GM12878 (cell line): ENCODE results near the gene C19orf73. TPM values are rescaled to one million over a fixed set of nuclear protein-coding genes. Genes with fewer than 3 reads are reported as not detected.
A peak's percentile ranks its signal among the peaks of the same experiment; 100 is the strongest.

Experiments used
- ATAC-seq: fragments of 200-7000 bp; cut with Tn5 transposase; 3 replicates; pipeline ENCODE4 v1.9.1; 2020; ENCODE audit warnings: mild to moderate bottlenecking, moderate library complexity
- BruUV-seq: library from RNA; stranded (reverse); fragments of 400-500 nt; replicated peaks from 2 replicates; lab custom pipeline; 2021; lab: Mats Ljungman, UMichigan
- CTCF ChIA-PET: fragments of 300-600 bp; sonication (Branson Sonifier 250); formaldehyde crosslinking; extraction: SDS; loops from one replicate; lab custom pipeline; 2021; ENCODE audit warnings: inconsistent platforms; lab: Yijun Ruan, JAX
- POLR2A ChIA-PET: fragments of 350-600 bp; formaldehyde crosslinking; extraction: SDS; loops from one replicate; lab custom pipeline; 2021; ENCODE audit warnings: inconsistent platforms; lab: Charles Lee
- RAD21 ChIA-PET: fragments of 300-600 bp; sonication (Branson Sonifier 250); formaldehyde crosslinking; loops from one replicate; lab custom pipeline; 2023; ENCODE audit warnings: antibody characterized with exemption; ENCODE audit not compliant: unreplicated experiment; lab: Charles Lee
- SMC1A ChIA-PET: fragments of 300-600 bp; sonication (Branson Sonifier 250); formaldehyde crosslinking; loops from one replicate; lab custom pipeline; 2023; ENCODE audit not compliant: unreplicated experiment, uncharacterized antibody; lab: Charles Lee
- DNase-seq: peaks from one replicate; pipeline ENCODE4 v3.0.0-alpha.2; 2011; ENCODE audit warnings: low read depth, low spot score
- FAIRE-seq: peaks from 3 replicates; lab custom pipeline; 2011; peaks lifted over from hg19 to GRCh38; lab: Jason Lieb, UNC
- H2AFZ ChIP-seq: 2 replicates; pipeline ENCODE4 v1.6.0; 2011; ENCODE audit warnings: low read depth, low read length, control low read depth; ENCODE audit not compliant: control insufficient read depth
- H3K27ac ChIP-seq: 2 replicates; pipeline ENCODE4 v1.5.1; 2011; ENCODE audit warnings: control low read depth; ENCODE audit not compliant: control insufficient read depth, insufficient read depth
- H3K27me3 ChIP-seq, 2 experiments: replicated peaks in 1 of 2; 2 replicates each; pipeline versions ENCODE4 v1.6.0 to v1.6.1; 2011; ENCODE audit warnings: low read length in 1 of 2; ENCODE audit not compliant: control insufficient read depth in 2 of 2, insufficient read depth in 2 of 2
- H3K36me3 ChIP-seq, 2 experiments: 2 replicates each; pipeline ENCODE4 v1.5.1; 2011; ENCODE audit warnings: low read length in 1 of 2; ENCODE audit not compliant: control insufficient read depth in 2 of 2, insufficient read depth in 2 of 2
- H3K4me1 ChIP-seq: 2 replicates; pipeline ENCODE4 v1.6.1; 2011; ENCODE audit warnings: mild to moderate bottlenecking, low read length, moderate library complexity, mixed read lengths; ENCODE audit not compliant: control insufficient read depth, insufficient read depth
- H3K4me2 ChIP-seq: 2 replicates; pipeline ENCODE4 v1.6.0; 2011; ENCODE audit warnings: control low read depth; ENCODE audit not compliant: control insufficient read depth, insufficient read depth
- H3K4me3 ChIP-seq: fragments of 200-600 bp; sonication (generic); 2 replicates; pipeline ENCODE4 v1.5.1; 2016
- H3K79me2 ChIP-seq: 2 replicates; pipeline ENCODE4 v1.6.0; 2011; ENCODE audit warnings: low read length; ENCODE audit not compliant: control insufficient read depth, insufficient read depth
- H3K9ac ChIP-seq: 2 replicates; pipeline ENCODE4 v1.8.0; 2011; ENCODE audit warnings: low read length, control low read depth, mixed read lengths; ENCODE audit not compliant: control insufficient read depth, insufficient read depth
- H3K9me3 ChIP-seq: replicated peaks from 3 replicates; pipeline ENCODE4 v1.5.1; 2011; ENCODE audit warnings: mild to moderate bottlenecking, low read length; ENCODE audit not compliant: control insufficient read depth, insufficient read depth
- H4K20me1 ChIP-seq: 2 replicates; pipeline ENCODE4 v1.6.0; 2011; ENCODE audit not compliant: control insufficient read depth, insufficient read depth
- ATF7 ChIP-seq: fragments of 450-650 bp; IDR thresholded peaks from 2 replicates; pipeline ENCODE4 v1.6.1; 2016; ENCODE audit warnings: low read depth, mild to moderate bottlenecking
- CHD4 ChIP-seq: fragments of 200-600 bp; sonication (generic); IDR thresholded peaks from 2 replicates; pipeline ENCODE4 v1.6.1; 2016; ENCODE audit warnings: mild to moderate bottlenecking
- CTCF ChIP-seq, 3 experiments: IDR thresholded peaks in 2 of 3; conservative IDR thresholded peaks in 1 of 3; 2 replicates each; pipeline ENCODE4 v1.5.1; 2011; ENCODE audit warnings: low read depth in 3 of 3, low read length in 3 of 3, mild to moderate bottlenecking in 3 of 3, control low read depth in 2 of 3, moderate library complexity in 2 of 3, inconsistent platforms in 1 of 3, mixed read lengths in 1 of 3; ENCODE audit not compliant: control insufficient read depth in 2 of 3, insufficient read depth in 1 of 3; ENCODE audit errors: extremely low read depth in 1 of 3
- FOXK2 ChIP-seq: fragments of 450-650 bp; IDR thresholded peaks from 2 replicates; pipeline ENCODE4 v1.6.1; 2017; ENCODE audit warnings: mild to moderate bottlenecking, moderate library complexity
- IKZF1 ChIP-seq: fragments of 450-650 bp; conservative IDR thresholded peaks from 2 replicates; pipeline ENCODE4 v1.6.1; 2017; ENCODE audit warnings: antibody characterized with exemption, mild to moderate bottlenecking
- NBN ChIP-seq: fragments of 450-650 bp; IDR thresholded peaks from 2 replicates; pipeline ENCODE4 v1.6.1; 2016
- POLR2A ChIP-seq: IDR thresholded peaks from 2 replicates; pipeline ENCODE4 v1.6.1; 2011; ENCODE audit warnings: low read depth, mild to moderate bottlenecking, low read length
- SREBF2 ChIP-seq: IDR thresholded peaks from 2 replicates; pipeline ENCODE4 v1.6.1; 2012; ENCODE audit warnings: mild to moderate bottlenecking, low read length
- TBL1XR1 ChIP-seq: IDR thresholded peaks from 2 replicates; pipeline ENCODE4 v1.6.1; 2012; ENCODE audit warnings: low read depth, low read length, improper control_type of control experiment
- ZNF687 ChIP-seq: fragments of 450-650 bp; IDR thresholded peaks from 2 replicates; pipeline ENCODE4 v1.6.1; 2017; ENCODE audit warnings: mild to moderate bottlenecking, moderate library complexity
- WGBS: methylation state at CpG from one replicate; pipeline ENCODE4 v1.1.6; 2016; ENCODE audit warnings: low lambda C conversion rate; ENCODE audit not compliant: insufficient replicate concordance, insufficient coverage; ENCODE audit errors: missing lambda C conversion rate; 5-methylcytosine and 5-hydroxymethylcytosine counted together
- in situ Hi-C: fragments of 300-500 bp; cut with MboI; formaldehyde crosslinking; loops from 9 replicates; pipeline ENCODE4 v1.14.3; 2018; ENCODE audit warnings: mixed read lengths
- intact Hi-C: fragments of 100-400 bp; cut with micrococcal nuclease; formaldehyde crosslinking; loops from one replicate; pipeline ENCODE4 v1.14.2; 2022; ENCODE audit not compliant: unreplicated experiment
- polyA plus RNA-seq, 11 experiments: library from polyadenylated mRNA; depleted of rRNA in 4 of 11; unstranded in 6 of 11; stranded (reverse) in 5 of 11; fragments of >200 nt; fragmentation: Nextera tagmentation in 4 of 11; fragmentation: Illumina TruSeq in 1 of 11; extraction: Ambion mirVana in 4 of 11; extraction: Trizol in 1 of 11; gene quantifications; 1 replicate in 1 of 11; 2 replicates in 10 of 11; pipeline versions ENCODE4 v1.2.1 to v1.2.3, GENCODE V29; 2011 to 2016; ENCODE audit warnings: inconsistent platforms in 2 of 11, missing spikeins in 2 of 11, low read depth in 1 of 11
- total RNA-seq, 4 experiments: library from RNA; depleted of rRNA in 3 of 4; stranded (reverse); fragments of >200 nt in 3 of 4; fragmentation: Illumina TruSeq in 1 of 4; extraction: Trizol in 1 of 4; gene quantifications; 2 replicates each; pipeline versions ENCODE4 v1.2.1 to v1.2.3, GENCODE V29; 2013 to 2021

C19orf73 gene
- total and polyA plus RNA-seq, 10 of the 15 experiments (the other 5 are each of a cell fraction or from before 2014, with no cell fraction given): 0.20 to 2.0 (median 0.80) TPM

- H3K79me2 ChIP-seq: peaks cover 8% of the 10 kb centered on the region
- H3K4me3 ChIP-seq: no peak overlapping the region
- H3K9me3 ChIP-seq: no peaks in the 10 kb centered on the region
- 90% methylated on average over 23 of the region's 23 CpGs for WGBS
- H3K27me3 ChIP-seq: no peaks in the 10 kb centered on the region
- ATAC-seq (no peak), FAIRE-seq (no peak), DNase-seq (no peak)
- intact Hi-C loops (no loop called here), in situ Hi-C loops (loop anchor here (5.0 kb wide), 1 partner anchor 113 kb away; no protein-coding TSS in a partner anchor)
- TF ChIP-seq POLR2A (peak; percentile 47; the same call in 1 of the 2 replicates), IKZF1 (no peak)
- H3K4me1 ChIP-seq: no peaks in the 10 kb centered on the region; the same call in 1 of the 2 replicates
- H4K20me1 ChIP-seq: peaks cover 7% of the 10 kb centered on the region; the same call in 1 of the 2 replicates
- H2AFZ ChIP-seq: no peak overlapping the region
- ChIA-PET SMC1A (no interaction called here), CTCF (interaction anchor here (0.6 to 2.1 kb wide), 5 partner anchors 11 to 250 kb away, joined by 3 to 10 read pairs (median 3); partner anchors contain the start of genes GYS1, LIN7B and RUVBL2), RAD21 (no interaction called here), POLR2A (interaction anchor here (1.0 kb wide), 1 partner anchor 92 kb away, joined by 4 read pairs; no protein-coding TSS in a partner anchor)
- H3K4me2 ChIP-seq: no peak overlapping the region
- BruUV-seq: no TSS peak
- H3K9ac ChIP-seq: no peak overlapping the region
- no peak overlapping the region for H3K27ac ChIP-seq
- H3K36me3 ChIP-seq: peaks cover 31 to 41% of the 10 kb centered on the region in 2 experiments
Observed at GRCh38 chr19:49094505-49095482, 24.1 kb downstream of the C19orf73 start.

- ChIA-PET RAD21 (interaction anchor here (0.7 kb wide), 1 partner anchor 101 kb away, joined by 3 read pairs; no protein-coding TSS in a partner anchor), CTCF (no interaction called here), SMC1A (no interaction called here), POLR2A (no interaction called here)
- Histone ChIP-seq H4K20me1 (peaks cover 3% of the 10 kb centered on the region; the same call in 1 of the 2 replicates), H2AFZ (no peak overlapping the region), H3K27ac (no peak overlapping the region), H3K4me1 (no peaks in the 10 kb centered on the region; the same call in 1 of the 2 replicates), H3K27me3 (no peaks in the 10 kb centered on the region), H3K9me3 (no peaks in the 10 kb centered on the region), H3K36me3 (peaks cover 24 to 43% of the 10 kb centered on the region in 2 experiments), H3K4me3 (no peak overlapping the region), H3K9ac (no peak overlapping the region), H3K79me2 (peaks cover 20% of the 10 kb centered on the region), H3K4me2 (no peak overlapping the region)
- intact Hi-C loops: no loop called here
- FAIRE-seq (no peak), ATAC-seq (no peak), DNase-seq (no peak)
- no TSS peak for BruUV-seq
- 89% methylated on average over 6 of the region's 6 CpGs for WGBS
- in situ Hi-C loops: no loop called here
- TF ChIP-seq NBN: no peak
- TF ChIP-seq FOXK2: no peak
- TF ChIP-seq ZNF687: no peak
- TF ChIP-seq POLR2A: no peak
- no peak for TF ChIP-seq CTCF (IDR thresholded peaks at IDR 0.05 in 2 of 3, conservative IDR thresholded peaks at IDR 0.05 in 1 of 3; ENCODE audit: control insufficient read depth in 2 of 3, extremely low read depth in 1 of 3, insufficient read depth in 1 of 3, low read depth in 3 of 3, low read length in 3 of 3)
- no peak for TF ChIP-seq ATF7
- TF ChIP-seq TBL1XR1: no peak
- no peak for TF ChIP-seq CHD4
- no peak for TF ChIP-seq SREBF2
Observed at GRCh38 chr19:49092686-49093085, 26.3 kb downstream of the C19orf73 start.
